Hepatic stellate cell (primary cell): ENCODE results near the gene UTP25.
"Not testable (repeated sequence)": the region's sequence is repeated elsewhere in the genome, so short reads cannot be mapped to it uniquely, and the experiment has no call there.

ENCODE experiments used
- DNase-seq: peaks from one replicate; pipeline ENCODE4 v3.0.0; 2011; ENCODE audit warnings: low spot score

Gene UTP25, protein sequence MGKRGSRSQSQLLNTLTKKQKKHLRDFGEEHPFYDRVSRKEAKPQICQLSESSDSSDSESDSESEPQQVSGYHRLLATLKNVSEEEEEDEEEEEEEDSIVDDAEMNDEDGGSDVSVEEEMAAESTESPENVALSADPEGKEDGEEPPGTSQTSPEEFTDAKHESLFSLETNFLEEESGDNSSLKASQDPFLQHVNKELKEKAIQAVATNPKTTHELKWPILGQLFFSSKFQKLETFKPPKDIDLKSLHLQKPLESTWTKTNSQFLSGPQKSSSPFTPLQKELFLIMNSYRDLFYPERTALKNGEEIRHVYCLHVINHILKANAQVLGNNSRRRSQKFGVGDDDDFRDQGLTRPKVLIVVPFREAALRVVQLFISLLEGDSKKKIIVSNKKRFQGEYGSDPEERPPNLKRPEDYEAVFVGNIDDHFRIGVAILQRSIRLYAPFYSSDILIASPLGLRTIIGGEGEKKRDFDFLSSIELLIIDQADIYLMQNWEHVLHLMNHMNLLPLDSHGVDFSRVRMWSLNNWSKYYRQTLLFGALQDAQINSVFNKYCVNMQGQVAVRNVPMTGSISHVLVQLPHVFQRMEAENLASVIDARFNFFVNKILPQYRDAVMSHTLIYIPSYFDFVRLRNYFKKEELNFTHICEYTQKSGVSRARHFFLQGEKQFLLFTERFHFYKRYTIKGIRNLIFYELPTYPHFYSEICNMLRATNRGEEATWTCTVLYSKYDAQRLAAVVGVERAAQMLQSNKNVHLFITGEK

DNA sequence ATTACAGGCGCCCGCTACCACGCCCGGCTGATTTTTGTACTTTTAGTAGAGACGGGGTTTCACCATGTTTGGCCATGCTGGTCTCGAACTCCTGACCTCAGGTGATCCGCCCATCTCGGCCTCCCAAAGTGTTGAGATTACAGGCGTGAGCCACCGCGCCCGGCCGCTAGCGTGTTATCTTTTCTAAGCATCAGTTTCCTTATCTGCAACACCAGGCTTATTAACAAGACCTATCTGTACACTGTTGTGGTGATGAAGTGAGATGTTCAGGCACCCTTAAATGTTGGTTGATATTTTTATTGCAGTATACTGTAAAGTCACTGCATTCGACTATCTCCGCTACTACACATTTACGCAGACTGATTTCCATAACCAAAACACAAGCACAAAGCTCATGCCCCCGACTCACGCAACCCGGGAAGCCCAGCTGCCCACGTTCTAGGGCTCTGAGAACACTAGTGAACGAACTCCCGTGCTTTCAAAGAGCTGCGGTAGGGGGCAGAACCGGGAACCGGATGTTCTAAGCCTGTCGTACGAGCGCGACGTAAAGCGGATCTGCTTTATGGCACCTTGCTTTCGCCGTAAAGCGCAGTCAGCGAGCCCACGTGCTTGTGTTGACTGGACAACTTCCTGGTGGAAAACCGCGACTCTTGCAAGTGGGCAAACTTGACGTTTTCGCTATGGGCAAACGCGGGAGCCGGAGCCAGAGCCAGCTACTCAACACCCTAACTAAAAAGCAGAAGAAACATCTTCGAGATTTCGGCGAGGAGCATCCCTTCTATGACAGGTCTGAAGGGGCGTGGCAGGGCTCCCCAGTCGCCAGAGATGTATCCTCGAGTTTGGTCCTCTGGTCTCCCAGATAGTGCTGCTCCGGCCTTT lies at the start of gene UTP25:
Gene UTP25 (plus strand): TSS at position 589 of the 879 bp plus-strand sequence. CDS start 92 bp downstream, at position 681.
- peak; percentile 74 for DNase-seq

DNA sequence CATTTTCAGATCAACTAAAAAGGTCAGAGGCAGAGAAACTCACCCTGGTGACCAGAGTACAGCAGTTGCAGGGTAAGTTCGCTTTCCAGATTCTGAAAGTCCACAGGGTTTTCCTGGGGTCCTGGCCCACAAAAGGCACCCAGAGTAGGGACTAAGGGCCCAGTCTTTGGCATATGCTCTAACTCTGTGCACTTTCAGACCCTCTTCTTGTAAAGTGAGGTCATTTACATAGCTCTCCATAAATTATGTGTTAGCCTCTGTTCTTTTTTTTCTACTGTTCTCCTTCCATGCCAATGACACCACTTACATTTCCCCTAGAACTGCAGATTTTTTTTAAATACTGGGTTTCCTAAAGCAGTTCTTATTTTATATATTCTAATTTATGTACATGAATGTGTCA lies 49.7 kb upstream of the UTP25 start:
- DNase-seq = no peak

DNA sequence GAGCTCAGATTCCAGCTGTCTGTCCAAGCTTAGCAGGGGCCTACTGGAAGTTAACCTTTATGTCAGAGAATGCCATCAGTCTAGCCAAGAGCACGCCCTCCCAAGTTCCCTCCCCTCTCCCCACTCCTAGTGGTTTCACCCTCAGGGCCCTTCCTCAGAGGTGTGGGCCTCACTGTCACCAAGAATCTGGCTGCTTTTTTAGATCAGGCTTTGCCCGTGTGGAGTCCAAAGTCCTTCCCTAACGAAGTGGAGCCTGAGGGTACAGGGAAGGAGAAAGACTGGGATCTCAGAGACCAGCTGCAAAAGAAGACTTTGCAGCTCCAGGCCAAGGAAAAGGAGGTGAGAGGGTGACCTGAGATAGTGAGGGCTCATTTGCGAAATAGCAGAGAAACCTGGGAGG lies 47.5 kb upstream of the UTP25 start:
- no peak for DNase-seq

DNA sequence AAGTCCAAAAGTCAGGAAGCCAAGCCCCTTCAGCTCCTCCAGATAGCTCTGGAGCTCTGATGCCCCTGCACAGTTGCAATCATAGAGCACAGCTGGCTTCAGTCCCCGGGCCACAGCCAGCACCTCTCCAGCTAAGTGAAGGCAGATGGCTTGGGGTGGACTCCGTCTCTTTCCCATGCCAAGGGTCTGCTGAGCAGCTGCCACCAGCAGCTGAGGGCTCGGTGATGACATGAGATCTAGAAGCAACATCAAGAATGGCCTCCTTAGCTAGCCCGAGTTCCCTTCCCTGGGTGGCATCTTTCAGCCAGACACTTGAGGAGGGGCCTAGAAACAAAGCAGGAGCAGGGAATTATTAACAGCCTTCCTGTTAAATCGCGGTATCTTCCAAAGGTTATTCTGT lies 44.4 kb upstream of the UTP25 start:
- DNase-seq = no peak

DNA sequence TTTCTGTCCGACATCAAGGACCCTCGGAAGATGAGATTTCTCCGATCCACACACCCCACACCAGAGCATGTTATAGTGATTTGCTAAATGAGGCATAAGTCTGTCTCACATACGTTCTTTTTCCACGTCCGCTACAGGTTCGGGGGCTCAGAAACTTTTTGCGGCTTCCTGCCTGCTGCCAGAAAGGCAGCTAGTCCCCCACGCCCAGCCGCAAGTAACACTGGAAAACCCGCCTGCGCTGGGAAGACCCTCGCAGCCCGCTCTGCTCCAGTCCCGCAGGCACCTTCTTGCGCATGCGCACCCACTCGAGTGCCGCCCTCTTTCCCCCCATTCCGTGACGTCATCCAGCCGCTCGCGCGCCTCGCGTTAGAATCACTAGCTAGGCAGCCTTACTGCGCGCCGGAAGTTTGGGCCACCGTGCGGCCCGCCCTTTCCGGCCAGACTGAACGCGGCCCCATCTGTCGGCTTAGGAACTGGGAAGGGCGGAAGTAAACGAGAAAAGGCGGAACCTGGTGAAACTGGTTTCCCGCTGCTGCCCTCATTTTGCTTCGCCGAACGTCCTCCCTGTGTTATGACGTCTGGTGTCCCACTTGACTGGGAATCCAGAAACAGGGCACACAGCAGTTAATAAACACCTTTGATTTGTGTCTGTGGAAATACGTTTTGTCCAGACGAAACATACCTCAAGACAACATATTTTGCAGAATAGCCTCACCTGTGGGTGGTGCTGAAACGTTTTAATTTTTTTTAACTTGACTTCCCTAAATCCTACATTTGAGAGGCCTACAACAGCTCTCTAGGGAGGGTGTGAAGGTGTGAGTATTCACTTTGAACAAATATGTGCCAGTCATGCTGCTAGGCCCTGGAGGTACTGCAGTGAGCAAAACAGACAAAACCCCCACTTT lies 43.3 kb upstream of the UTP25 start, which contains the start of gene C1orf74:
Gene C1orf74 (minus strand): TSS at position 295 of the 905 bp plus-strand sequence. CDS start 925 bp downstream, outside the sequence.
- DNase-seq = peak; percentile 97

DNA sequence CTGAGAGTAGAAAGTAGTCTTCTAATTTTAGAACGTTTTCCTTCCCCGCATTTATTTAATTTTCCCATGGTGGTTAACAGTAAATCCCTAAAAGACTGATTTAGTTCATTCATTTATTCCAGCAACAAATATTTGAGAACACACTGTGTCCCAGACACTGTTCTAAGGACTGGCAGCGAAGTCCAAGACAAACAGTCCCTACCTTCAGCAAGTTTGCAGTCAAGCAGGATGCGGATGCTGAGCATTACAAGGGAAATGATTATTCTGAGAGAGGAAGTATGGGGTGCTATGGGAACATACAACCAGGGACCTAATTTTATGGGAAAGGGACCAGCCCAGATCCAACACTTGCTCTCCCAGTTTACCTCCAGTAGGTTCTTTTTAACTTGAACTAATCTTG lies 42.2 kb upstream of the UTP25 start:
- DNase-seq = no peak

DNA sequence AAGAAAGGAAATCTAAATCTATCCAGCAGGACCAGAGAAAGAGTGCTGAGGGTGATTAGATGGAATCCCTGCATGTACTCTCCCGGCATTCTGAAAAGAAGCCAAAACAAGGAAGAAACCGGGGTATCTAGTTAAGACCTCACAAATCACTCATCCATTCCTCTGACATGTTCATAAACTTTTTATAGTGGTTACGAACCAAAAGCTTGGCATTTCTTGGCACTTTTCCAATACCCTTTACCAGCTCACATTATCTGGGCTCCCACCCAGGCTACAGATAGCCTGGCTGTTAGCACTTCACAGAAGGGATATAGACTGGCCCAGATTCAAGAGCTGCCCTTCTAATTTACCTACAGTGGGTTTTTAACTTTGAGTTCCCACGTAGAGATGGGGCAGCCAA lies 41.6 kb upstream of the UTP25 start:
- DNase-seq = no peak

DNA sequence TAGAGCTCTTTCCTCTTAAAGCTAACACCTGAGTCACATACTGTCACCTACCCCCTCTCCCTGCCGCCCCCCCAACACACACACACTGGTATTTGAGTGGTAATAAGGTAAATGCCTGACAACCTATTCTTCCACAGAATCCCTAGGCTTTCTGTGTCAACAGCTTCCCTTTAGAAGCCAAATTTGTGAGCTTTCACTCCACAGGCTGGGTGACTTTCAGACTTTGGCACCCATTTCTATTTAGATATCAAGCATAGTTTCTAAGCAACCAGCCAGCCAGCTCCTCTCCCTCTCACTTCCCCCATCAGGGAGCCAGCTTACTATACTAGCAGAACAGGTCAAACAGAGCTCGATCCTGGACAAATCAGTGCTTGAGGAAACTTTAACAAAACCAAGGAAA lies 40.2 kb upstream of the UTP25 start:
- DNase-seq = no peak

DNA sequence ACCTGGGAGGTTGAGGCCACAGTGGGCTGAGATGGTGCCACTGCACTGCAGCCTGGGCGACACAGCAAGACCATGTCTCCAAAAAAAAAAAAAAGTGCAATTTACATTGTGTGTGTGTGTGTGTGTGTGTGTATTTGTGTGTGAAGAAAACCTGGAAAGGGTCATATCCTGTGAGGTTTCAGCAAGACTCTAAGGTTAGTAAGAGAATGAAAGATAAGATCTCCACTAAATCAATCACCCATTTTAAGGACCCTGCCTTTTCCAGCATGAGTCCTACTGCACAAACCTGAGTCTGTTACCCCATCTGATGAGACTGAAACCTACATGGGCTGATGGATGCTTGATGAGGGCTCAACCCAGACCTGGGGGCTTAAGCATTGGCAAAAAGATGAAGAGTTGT lies 38.5 kb upstream of the UTP25 start:
- DNase-seq = no peak

DNA sequence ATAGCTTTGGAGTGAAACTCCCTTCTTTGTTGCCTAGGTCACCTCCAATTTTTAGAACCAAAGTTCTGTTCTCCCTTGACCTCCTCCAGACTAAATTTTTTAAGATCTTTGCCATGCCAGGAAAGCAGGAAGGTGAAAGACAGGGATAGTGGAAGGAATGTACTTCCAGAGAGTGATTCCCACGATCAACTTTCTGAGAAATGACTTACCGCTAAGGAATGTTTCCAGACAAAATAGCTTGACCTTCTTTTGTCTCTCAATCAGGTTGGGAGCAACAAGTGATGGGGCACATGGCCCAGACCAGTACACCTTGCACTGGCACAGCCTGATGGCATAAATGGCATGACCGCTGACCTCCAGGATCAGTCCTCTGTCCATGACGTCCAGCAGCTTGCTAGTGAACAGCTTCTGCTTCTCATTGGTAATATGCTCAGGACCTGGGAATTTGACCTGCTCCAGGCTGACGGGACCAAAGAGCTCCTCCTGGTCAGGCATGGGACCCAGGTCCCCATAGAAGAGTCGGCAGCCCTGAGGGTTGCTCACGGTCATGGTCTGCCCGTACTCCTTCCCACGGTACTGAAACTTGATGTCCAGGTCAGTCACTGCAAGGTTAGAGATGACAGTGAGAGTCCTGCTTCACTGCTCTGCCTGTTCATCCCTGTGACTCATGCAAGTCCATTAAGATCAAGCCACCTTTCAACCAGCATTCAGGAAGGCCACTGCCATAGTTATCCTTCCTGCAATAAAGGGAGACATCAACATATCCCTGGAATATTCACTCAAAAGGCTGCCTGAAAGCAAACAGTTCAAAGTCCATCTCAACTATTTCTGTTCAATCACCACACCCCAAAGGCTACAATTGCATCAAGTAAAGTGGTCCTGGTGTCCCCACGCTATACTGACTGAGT lies 37.2 kb upstream of the UTP25 start:
- no peak for DNase-seq

DNA sequence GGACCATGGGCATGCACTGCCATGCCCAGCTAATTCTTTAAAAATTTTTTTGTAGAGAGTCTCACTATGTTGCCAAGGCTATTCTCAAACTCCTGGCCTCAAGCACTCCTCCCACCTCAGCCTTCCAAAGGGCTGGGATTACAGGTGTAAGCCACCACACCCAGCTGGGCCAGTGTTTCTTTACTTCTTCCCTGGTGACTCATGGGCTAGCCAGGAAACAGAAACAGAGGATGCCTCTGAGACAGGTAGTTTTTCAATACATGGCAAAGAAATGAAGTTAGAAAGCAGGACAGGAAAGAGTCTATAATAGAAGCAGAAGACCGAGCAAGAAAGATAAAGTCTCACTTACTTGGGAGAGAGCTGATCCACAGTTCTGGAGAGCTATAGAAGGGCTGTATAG lies 35.9 kb upstream of the UTP25 start:
- no peak for DNase-seq

DNA sequence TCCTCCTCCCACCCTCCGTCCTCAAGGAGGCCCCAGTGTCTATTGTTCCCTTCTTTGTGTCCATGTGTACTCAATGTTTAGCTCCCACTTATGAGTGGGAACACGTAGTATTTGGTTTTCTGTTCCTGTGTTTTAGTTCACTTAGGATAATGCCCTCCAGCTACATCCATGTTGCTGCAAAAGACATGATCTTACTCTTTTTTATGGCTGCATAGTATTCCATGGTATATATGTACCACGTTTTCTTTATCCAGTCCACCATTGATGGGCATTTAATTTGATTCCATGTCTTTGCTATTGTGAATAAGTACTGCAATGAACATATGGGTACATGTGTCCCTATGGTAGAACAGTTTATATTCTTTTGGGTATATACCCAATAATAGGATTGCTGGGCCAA lies 34.1 kb upstream of the UTP25 start:
- DNase-seq = not testable (repeated sequence)

DNA sequence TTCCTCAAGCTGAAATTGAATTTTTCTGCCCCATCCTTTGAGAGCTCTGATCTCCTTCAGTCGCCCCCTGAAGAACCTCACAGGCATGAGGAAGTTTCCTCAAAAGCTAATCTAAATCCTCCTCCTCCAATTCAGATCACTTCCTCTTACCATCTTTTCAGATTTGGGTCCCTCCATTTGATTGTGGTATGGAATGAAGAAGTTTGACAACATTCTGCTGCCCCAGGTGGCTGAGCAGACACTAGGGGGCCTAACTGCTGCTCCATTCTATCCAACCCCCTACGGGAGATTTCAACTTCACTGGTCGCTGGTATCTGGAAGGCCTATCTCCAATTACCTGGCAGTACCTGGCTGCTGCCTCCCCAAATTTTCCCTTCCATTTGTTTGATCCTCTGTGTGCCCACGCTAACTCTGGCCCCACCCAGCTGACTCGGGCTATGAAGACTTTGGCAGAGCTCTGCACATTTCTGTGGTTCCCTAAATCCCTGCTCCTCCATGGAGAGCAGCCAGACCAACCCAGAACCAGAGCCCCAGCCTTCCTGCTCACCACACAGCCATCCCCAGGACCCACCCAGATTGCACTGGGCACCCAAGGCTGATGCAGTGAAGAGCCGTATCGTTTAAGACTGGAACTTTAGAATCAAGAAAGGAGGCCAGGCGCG lies 29.7 kb upstream of the UTP25 start:
- no peak for DNase-seq

DNA sequence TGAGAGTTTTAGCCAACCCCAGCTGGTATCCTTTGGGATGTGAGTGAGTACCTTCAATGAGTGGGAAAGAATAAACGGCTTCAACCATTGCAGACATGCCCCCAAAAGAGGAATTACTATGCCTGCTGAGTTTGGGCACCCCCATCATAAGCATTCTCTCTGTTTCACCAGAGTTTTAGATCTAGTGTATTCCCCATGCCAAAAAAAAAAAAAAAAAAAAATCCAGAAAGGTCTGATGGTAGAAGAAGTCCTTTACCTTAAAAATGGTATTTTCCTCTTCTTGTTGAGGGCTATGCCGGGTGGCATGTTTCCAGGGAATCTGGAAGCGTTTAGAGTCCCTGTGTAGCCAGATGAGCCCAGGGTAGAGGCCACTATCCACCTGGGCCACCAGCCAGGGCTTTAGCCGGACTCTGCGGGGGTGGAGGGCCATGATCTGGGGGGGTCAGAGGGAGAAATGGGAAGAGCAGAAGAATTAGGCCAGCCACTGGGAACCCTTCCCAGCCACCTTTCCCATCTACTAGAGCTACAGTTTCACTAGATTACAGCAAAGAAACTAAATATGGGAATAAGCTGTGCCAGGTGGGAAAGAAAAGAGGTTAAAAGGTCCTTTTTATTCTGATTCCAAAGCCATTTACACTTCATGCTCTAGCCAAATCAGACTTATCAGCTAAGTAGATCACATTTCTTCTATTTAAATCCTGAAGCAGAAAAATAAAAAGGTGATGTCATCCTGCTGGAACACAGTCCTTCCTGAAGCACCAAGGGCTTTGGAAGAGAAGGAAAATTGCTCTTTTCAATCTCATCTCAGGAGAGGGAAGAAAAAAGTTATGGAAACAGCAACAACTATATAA lies 26.6 kb upstream of the UTP25 start:
- no peak for DNase-seq

DNA sequence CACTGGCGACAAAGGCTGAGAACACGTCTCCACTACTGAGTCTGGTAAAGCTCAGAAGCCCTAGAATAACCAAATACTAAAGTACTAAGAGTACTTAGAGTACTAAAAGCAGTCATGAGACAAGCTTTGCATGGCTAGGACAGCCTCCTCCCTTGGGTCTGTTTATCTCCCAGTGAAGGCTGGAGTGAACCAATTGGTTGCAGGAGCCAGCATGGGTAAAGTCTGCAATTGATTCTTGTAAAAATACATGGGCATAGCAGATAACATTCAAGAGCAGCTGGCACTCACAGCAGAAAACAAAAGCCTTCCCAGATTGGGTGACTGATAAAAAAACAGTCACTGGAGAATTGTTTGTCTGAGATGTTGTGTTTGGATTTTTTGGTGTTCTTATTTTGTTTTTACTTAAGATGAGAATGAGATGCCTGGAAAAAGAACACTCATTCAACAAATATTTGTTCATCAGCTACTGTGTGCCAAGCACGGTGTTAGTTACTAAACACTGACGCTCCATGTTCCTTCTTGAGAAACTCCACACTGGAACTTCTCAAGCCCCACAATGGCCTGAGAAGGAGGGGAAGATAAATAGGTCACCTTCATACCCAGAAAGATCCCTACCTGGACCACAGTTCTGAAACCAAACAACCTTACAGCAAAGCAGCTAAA lies 25.5 kb upstream of the UTP25 start:
- no peak for DNase-seq

DNA sequence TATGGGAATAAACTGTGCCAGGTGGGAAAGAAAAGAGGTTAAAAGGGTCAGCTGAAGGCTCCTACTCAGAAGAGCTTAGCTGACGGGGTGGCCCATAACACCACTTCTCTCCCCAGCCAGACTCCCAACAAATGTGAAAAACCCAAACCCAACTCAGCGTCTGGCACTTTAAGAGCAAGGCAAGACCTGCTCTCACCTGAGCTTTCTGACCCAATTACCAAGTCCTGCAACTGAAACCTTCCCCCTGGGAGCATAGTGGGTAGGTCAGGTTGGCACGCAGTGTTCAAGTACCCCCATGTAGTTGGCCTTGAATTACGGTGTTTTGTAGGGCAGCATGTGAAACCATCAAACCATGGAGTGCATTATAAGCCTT lies 25.0 kb upstream of the UTP25 start:
- no peak for DNase-seq

DNA sequence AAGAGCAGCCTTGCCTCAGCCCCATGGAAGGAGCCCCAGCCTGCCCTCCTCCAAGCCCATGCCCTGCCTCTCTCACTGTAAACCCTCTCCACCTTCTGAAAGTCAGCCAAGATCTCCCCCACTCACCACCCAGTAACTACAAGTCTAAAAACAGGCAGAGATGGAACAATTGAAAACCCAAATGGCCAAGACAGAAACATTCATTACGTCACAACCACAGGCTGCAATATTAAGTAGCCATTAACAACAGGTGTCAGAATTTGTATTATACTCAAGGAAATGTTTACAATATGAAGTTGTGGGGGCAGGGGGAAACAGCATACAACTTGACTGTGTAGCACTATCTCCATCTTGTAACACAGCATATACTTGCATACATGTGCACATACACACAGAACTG lies 24.2 kb upstream of the UTP25 start:
- no peak for DNase-seq

DNA sequence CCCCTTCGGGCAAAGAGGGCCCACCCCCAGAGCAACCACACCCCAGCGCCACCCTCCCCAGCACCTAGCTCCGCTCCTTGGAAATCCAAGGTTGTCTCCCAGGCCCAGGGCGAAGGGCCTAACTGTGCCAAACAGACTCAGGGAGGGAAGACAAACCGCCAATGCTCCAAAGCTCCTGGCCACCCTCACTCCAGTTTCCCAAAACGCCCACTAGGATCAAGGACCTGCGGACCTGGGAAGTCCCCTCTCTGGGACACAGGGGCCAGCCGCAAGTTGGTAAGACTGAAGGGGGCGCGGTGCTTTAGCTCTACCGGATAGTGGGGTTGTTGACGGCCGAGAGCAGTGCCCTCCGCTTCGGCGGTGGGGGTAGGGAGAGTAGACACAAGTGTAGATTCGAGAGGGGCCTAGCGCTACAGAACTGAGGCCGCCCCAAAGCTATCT lies 22.4 kb upstream of the UTP25 start:
- no peak for DNase-seq
